ENCODE data around the gene CENPM.

The CENPM gene

GRCh38 chr22:41891407-41891806, 55.5 kb downstream of the CENPM start:
- no peak for DNase-seq
